Astrocyte of the cerebellum (primary cell): ENCODE results near the gene TSSK3.
"Not testable (repeated sequence)": the region's sequence is repeated elsewhere in the genome, so short reads cannot be mapped to it uniquely, and the experiment has no call there.

ENCODE experiments used
- DNase-seq: peaks from one replicate; pipeline ENCODE4 v3.0.0-alpha.2; 2011; ENCODE audit warnings: low read depth
- H3K4me3 ChIP-seq: 2 replicates; pipeline ENCODE4 v1.5.1; 2011; ENCODE audit warnings: mild to moderate bottlenecking, low read depth, low read length, moderate library complexity
- in situ Hi-C: cut with HindIII; loops from 2 replicates; pipeline ENCODE4 v1.10.0; 2017; ENCODE audit warnings: low sequenced_read_pairs
- TF ChIP-seq, protein P1 (sequence below): IDR thresholded peaks from 2 replicates; pipeline ENCODE4 v1.5.1; 2012; ENCODE audit warnings: low read length, low read depth, moderate library complexity, mild to moderate bottlenecking; ENCODE audit errors: missing control alignments

The TSSK3 gene

GRCh38 chr1:32353886-32354570 is 8.3 kb upstream of the TSSK3 start:
- in situ Hi-C loops = no loop called here
- TF ChIP-seq, protein P1, sequence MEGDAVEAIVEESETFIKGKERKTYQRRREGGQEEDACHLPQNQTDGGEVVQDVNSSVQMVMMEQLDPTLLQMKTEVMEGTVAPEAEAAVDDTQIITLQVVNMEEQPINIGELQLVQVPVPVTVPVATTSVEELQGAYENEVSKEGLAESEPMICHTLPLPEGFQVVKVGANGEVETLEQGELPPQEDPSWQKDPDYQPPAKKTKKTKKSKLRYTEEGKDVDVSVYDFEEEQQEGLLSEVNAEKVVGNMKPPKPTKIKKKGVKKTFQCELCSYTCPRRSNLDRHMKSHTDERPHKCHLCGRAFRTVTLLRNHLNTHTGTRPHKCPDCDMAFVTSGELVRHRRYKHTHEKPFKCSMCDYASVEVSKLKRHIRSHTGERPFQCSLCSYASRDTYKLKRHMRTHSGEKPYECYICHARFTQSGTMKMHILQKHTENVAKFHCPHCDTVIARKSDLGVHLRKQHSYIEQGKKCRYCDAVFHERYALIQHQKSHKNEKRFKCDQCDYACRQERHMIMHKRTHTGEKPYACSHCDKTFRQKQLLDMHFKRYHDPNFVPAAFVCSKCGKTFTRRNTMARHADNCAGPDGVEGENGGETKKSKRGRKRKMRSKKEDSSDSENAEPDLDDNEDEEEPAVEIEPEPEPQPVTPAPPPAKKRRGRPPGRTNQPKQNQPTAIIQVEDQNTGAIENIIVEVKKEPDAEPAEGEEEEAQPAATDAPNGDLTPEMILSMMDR = no peak
- H3K4me3 ChIP-seq = no peak overlapping the region
- DNase-seq = no peak

DNA sequence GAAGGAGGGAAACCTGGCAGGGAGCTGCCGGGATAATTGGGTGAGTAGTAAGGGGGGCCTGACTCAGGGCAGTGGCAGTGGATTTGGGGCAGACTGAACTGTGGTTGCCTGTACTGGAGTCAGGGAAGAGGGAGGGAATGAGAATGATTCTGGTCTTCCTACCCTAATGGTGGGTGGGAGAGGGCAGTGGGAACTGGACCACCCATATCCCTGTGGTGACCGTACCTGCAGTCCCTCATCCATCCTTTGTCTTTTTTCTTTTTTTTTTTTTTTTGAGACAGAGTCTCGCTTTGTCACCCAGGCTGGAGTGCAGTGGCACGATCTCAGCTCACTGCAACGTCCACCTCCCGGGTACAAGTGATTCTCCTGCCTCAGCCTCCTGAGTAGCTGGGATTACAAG is 6.6 kb upstream of the TSSK3 start:
- in situ Hi-C loops, H3K4me3 ChIP-seq, DNase-seq: not testable (repeated sequence)

DNA sequence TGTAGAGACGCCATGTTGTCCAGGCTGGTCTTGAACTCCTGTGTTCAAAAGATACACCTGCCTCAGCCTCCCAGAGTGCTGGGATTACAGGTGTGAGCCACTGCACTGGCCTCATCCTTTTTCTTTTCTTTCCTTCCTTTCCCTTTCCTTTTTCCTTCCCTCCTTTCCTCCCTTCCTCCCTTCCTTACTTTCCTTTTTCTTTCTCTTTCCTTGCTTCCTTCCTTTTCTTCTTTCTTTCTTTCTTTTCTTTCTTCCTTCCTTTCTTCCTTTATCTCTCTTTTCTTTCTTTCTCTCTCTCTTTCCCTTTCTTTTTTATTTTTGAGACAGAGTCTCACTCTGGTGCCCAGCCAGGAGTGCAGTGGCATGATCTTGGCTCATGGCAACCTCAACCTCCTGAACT is 5.9 kb upstream of the TSSK3 start:
- in situ Hi-C loops = no loop called here
- H3K4me3 ChIP-seq = no peak overlapping the region
- no peak for DNase-seq
- TF ChIP-seq, protein P1 = no peak

DNA sequence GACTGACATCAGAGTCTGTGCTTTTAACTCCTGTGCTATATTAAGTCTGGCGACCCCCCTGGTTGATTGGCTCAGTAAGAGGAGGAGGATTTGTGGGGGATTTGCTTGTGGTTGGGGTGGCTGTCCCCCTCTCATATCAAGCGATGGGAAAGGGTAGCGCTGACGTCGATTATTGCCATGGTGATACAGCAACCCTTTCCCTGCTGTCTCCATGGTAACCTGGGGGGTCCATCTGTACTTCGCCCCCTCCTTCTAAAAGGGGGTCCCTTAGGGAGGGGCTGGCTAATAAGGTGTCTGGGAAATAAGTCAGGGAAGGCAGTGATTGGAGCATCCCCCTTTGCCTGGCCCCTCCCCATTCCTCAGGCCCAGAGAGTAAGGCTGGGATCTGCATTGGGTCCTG is 4.7 kb upstream of the TSSK3 start:
- TF ChIP-seq, protein P1 = no peak
- DNase-seq = no peak
- in situ Hi-C loops = no loop called here
- H3K4me3 ChIP-seq = no peak overlapping the region

GRCh38 chr1:32358435-32358834 is 3.9 kb upstream of the TSSK3 start:
- H3K4me3 ChIP-seq = no peak overlapping the region
- TF ChIP-seq, protein P1 = no peak
- no peak for DNase-seq
- in situ Hi-C loops = no loop called here

DNA sequence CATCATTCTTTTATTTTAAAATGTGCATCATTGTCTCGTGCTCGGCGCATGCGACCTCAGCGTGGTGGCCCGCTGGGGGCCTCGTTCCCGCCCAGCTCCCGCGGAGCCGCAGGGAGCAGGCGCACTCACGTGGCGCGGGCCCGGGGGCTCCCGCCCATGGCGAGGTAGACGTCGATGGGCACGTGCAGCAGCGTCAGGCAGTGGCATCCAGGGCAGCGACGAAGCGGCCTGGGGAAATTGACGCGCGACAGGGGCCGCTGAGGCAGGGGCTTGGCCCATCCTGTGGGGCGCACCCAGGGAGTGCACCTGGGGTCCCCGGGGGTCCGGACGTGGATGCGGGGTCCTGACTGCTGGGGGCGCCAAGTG is 1.0 kb upstream of the TSSK3 start:
- TF ChIP-seq, protein P1 = no peak
- H3K4me3 ChIP-seq = no peak overlapping the region
- in situ Hi-C loops = no loop called here
- DNase-seq = no peak

DNA sequence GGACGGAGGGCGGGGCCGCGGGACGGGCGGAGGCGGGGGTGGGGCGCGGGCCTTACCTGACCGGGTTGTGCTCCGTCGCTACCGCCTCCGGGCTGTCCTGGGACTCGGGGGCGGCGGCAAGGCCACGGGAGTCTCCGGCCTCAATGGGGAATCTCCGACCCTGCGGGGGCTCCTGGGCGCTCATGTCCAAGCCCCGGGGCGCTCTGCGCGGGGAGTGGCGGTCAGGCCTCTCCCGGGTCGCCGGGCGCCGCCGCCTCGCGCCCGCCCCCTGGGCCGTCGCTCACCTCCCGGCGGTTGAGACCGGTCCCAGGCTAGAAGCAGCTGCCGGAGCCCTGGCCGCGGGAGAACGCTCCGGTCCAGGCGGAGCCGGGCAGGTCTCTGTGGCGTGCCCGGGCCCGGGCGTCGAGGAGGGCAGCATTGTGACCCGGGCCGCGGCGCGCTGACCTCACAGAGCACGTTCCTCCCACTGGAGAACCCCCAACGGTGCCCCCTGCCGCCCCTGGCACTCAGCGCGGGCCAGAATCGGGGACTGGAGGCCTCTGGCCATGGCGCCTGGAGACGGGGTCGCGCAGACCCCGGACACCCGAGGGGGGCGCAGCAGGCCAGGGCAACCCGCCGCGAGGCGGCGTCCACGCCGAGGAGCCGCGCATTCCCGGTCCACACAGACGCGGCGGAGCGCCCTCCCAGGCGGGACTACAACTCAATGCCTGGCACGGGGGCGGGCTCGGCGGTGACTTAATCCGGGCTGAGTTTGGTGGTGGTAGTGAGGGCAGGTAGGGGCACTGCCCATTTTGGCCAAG is 465 bp upstream of the TSSK3 start:
- in situ Hi-C loops = no loop called here
- TF ChIP-seq, protein P1 = peak; percentile 42
- no peak for DNase-seq
- H3K4me3 ChIP-seq = peak overlapping the region; percentile 37
